Naive thymus-derived CD4-positive, alpha-beta T cell (primary cell): ENCODE measurements around the gene MYH7B. TPM values are rescaled to one million over a fixed set of nuclear protein-coding genes. Genes with fewer than 3 reads are reported as not detected.

Experiments used
- ATAC-seq: fragments of 150-1000 bp; cut with Tn5 transposase; 2 replicates; pipeline ENCODE4 v1.10.0; 2021; ENCODE audit warnings: mild to moderate bottlenecking, moderate library complexity
- CTCF ChIA-PET: fragments of 350-600 bp; sonication (Branson Sonifier 250); formaldehyde crosslinking; loops from one replicate; lab custom pipeline; 2021; ENCODE audit warnings: antibody characterized with exemption; lab: Charles Lee
- POLR2A ChIA-PET: fragments of 350-600 bp; sonication (Branson Sonifier 250); formaldehyde crosslinking; loops from one replicate; lab custom pipeline; 2021; ENCODE audit warnings: antibody characterized with exemption, inconsistent platforms; lab: Charles Lee
- DNase-seq, 9 donors: peaks; one replicate each; pipeline versions ENCODE4 v3.0.0 to v3.0.0-alpha.2; 2020 to 2022; ENCODE audit warnings: mixed read lengths in 1 of 9
- H3K27ac ChIP-seq: one replicate; pipeline ENCODE4 v1.7.0; 2013; ENCODE audit warnings: mild to moderate bottlenecking, low read depth, low read length, moderate library complexity
- H3K27me3 ChIP-seq, 2 donors: one replicate each; pipeline ENCODE4 v1.7.0; 2013; ENCODE audit warnings: low read length in 2 of 2, mild to moderate bottlenecking in 2 of 2, moderate library complexity in 2 of 2; ENCODE audit not compliant: control insufficient read depth in 2 of 2, insufficient read depth in 2 of 2
- H3K36me3 ChIP-seq, 3 experiments: 1 replicate in 2 of 3; 2 replicates in 1 of 3; pipeline ENCODE4 v1.7.0; 2013; ENCODE audit warnings: low read length in 3 of 3, mild to moderate bottlenecking in 3 of 3, moderate library complexity in 1 of 3; ENCODE audit not compliant: insufficient read depth in 3 of 3, control insufficient read depth in 2 of 3
- H3K4me1 ChIP-seq, 2 donors: one replicate each; pipeline ENCODE4 v1.7.0; 2013; ENCODE audit warnings: low read length in 2 of 2, mild to moderate bottlenecking in 2 of 2, moderate library complexity in 1 of 2; ENCODE audit not compliant: control insufficient read depth in 2 of 2, insufficient read depth in 2 of 2
- H3K4me3 ChIP-seq: 2 replicates; pipeline ENCODE4 v1.7.0; 2013; ENCODE audit warnings: mild to moderate bottlenecking, low read length
- H3K9me3 ChIP-seq, 3 experiments: 1 replicate in 2 of 3; 2 replicates in 1 of 3; pipeline ENCODE4 v1.7.0; 2013; ENCODE audit warnings: low read length in 3 of 3; ENCODE audit not compliant: control insufficient read depth in 2 of 3
- H3K27ac Mint-ChIP-seq, 9 donors: one replicate each; pipeline ENCODE4 v1.8.0; 2020 to 2022; ENCODE audit warnings: mixed read lengths in 9 of 9, mild to moderate bottlenecking in 8 of 9, moderate library complexity in 5 of 9, inconsistent platforms in 2 of 9
- H3K27me3 Mint-ChIP-seq, 5 donors: one replicate each; pipeline ENCODE4 v1.8.0; 2021 to 2022; ENCODE audit warnings: mixed read lengths in 5 of 5, mild to moderate bottlenecking in 1 of 5
- H3K36me3 Mint-ChIP-seq, 5 donors: one replicate each; pipeline ENCODE4 v1.8.0; 2020 to 2022; ENCODE audit warnings: mixed read lengths in 5 of 5, mild to moderate bottlenecking in 3 of 5, inconsistent platforms in 1 of 5
- H3K4me1 Mint-ChIP-seq, 7 donors: one replicate each; pipeline ENCODE4 v1.8.0; 2020 to 2022; ENCODE audit warnings: mixed read lengths in 7 of 7, mild to moderate bottlenecking in 3 of 7, inconsistent platforms in 1 of 7
- H3K4me3 Mint-ChIP-seq, 10 donors: one replicate each; pipeline ENCODE4 v1.8.0; 2020 to 2022; ENCODE audit warnings: mild to moderate bottlenecking in 10 of 10, mixed read lengths in 10 of 10, moderate library complexity in 6 of 10, inconsistent platforms in 2 of 10
- H3K9me3 Mint-ChIP-seq, 11 donors: one replicate each; pipeline ENCODE4 v1.8.0; 2020 to 2022; ENCODE audit warnings: mixed read lengths in 11 of 11, mild to moderate bottlenecking in 4 of 11, inconsistent platforms in 1 of 11, moderate library complexity in 1 of 11
- intact Hi-C, 2 donors: fragments of 100-400 bp; cut with micrococcal nuclease; formaldehyde crosslinking; loops; one replicate each; pipeline ENCODE4 v1.15.1; 2023
- polyA plus RNA-seq, 2 donors: library from polyadenylated mRNA; unstranded; fragments of 300-500 nt; fragmentation: Illumina TruSeq; gene quantifications; one replicate each; pipeline ENCODE4 v1.2.3, GENCODE V29; 2021
- total RNA-seq, 6 experiments: library from RNA in 5 of 6; stranded (reverse) in 5 of 6; gene quantifications; 1 replicate in 5 of 6; 2 replicates in 1 of 6; pipeline ENCODE4 v1.2.3 and lab custom pipeline; 2021 to 2026

Gene MYH7B
- total and polyA plus RNA-seq, 7 experiments from 2014 or later, result 0.15 to 1.0 (median 0.48) TPM; not detected in 1

DNA sequence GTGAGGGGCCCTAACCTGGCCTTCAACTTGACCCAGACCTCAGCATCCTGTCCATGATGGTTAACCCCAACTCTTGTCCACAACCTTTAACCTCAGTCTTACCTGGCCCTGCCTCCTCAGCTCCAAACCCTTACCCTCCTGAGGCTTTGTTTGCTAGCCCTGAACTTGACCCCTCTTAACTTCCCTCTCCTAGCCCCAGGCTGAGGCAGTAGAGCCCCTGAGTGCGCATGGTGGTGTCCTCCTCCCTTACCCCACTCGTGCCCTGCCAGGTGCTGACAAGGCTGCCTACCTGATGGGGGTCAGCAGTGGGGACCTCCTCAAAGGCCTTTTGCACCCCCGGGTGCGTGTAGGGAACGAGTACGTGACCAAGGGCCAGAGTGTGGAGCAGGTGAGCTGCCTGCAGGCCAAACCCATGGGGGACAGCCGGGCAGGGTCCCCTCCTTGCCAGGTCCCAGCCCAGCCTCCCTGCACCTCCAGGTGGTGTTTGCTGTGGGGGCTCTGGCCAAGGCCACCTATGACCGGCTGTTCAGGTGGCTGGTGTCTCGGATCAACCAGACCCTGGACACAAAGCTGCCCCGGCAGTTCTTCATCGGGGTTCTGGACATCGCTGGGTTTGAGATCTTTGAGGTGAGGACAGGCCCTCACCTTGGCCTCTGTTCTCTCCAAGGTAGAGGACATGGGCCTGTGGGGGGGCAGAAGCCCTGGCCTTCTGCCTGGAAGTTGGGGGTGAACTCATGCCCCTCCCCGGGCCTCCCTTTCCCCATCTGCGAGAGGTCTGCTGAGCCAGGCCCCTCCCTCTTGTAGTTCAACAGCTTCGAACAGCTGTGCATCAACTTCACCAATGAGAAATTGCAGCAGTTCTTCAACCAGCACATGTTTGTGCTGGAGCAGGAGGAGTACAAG, 31.9 kb downstream of the MYH7B start:
- H3K9me3 Mint-ChIP-seq, result no peaks in the 10 kb centered on the region
- Histone ChIP-seq H3K27ac (no peak overlapping the region), H3K36me3 (no peaks in the 10 kb centered on the region), H3K27me3 (no peaks in the 10 kb centered on the region), H3K4me3 (no peak overlapping the region), H3K9me3 (no peaks in the 10 kb centered on the region), H3K4me1 (no peaks in the 10 kb centered on the region)
- ATAC-seq (no peak), DNase-seq (no peak)
- peaks cover 0 to 15% (median 9%) of the 10 kb centered on the region in 5 donors for H3K27me3 Mint-ChIP-seq
- POLR2A ChIA-PET, result no interaction called here
- intact Hi-C loops, result no loop called here
- CTCF ChIA-PET, result no interaction called here
- H3K27ac Mint-ChIP-seq, result peak overlapping the region in 5 of 9 donors; percentile 15 to 78 (median 34)
- H3K4me1 Mint-ChIP-seq, result peaks cover 0 to 6% (median 0%) of the 10 kb centered on the region in 7 donors
- no peak overlapping the region for H3K4me3 Mint-ChIP-seq
- no peaks in the 10 kb centered on the region for H3K36me3 Mint-ChIP-seq

DNA sequence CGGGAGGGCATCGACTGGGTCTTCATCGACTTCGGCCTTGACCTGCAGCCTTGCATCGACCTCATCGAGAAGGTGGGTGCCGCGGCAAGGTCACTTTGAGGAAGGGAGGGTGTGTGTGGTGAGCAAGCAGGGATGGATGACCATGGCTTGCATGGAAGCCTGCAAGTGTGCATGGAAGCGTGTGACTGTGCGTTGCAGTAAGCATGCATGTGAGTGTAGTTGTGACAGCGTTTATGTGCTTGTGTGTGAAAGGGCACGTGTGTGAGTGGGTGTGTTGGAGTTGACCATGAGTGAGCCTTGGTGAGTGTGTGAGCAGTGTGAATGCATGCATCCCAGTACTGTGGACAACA, 32.5 kb downstream of the MYH7B start:
- Histone ChIP-seq H3K4me1 (no peaks in the 10 kb centered on the region), H3K36me3 (no peaks in the 10 kb centered on the region), H3K4me3 (no peak overlapping the region), H3K27ac (no peak overlapping the region), H3K27me3 (no peaks in the 10 kb centered on the region), H3K9me3 (no peaks in the 10 kb centered on the region)
- H3K27ac Mint-ChIP-seq, result peak overlapping the region in 5 of 9 donors; percentile 15 to 78 (median 34)
- intact Hi-C loops, result no loop called here
- H3K27me3 Mint-ChIP-seq, result peaks cover 0 to 11% (median 3%) of the 10 kb centered on the region in 5 donors
- DNase-seq (no peak), ATAC-seq (no peak)
- ChIA-PET POLR2A (no interaction called here), CTCF (no interaction called here)
- H3K36me3 Mint-ChIP-seq, result no peaks in the 10 kb centered on the region
- peaks cover 0 to 6% (median 0%) of the 10 kb centered on the region in 7 donors for H3K4me1 Mint-ChIP-seq
- H3K9me3 Mint-ChIP-seq, result no peaks in the 10 kb centered on the region
- no peak overlapping the region for H3K4me3 Mint-ChIP-seq

DNA sequence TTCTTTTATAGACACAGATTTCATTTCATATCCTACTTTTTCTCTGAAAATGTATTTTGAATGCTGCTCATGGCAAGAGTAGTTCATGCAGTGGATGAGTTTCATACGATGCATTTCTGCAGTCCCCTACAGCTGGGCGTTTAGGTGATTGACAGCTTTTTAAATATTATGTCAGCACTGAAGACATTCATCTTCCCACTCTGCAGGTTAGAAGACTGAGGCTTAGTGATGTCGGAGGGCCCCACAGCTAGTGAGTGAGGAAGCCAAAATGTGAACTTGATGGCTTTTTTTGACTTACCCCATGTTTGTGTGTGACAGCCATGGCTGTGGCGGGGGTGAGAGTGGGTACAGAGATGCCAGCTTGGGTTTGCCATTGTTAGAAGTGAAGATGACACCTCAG, 33.5 kb downstream of the MYH7B start:
- Mint-ChIP-seq H3K4me1 (peaks cover 0 to 6% (median 0%) of the 10 kb centered on the region in 7 donors), H3K27ac (peak overlapping the region in 2 of 9 donors; percentile 19 to 43), H3K27me3 (peaks cover 0 to 4% (median 0%) of the 10 kb centered on the region in 5 donors), H3K36me3 (no peaks in the 10 kb centered on the region), H3K9me3 (no peaks in the 10 kb centered on the region), H3K4me3 (no peak overlapping the region)
- no peak overlapping the region for H3K27ac ChIP-seq
- H3K9me3 ChIP-seq, result no peaks in the 10 kb centered on the region
- CTCF ChIA-PET, result interaction anchor here (0.6 to 0.7 kb wide), 2 partner anchors 21 to 280 kb away, joined by 4 to 5 read pairs; no protein-coding TSS in a partner anchor
- no peak overlapping the region for H3K4me3 ChIP-seq
- no peaks in the 10 kb centered on the region for H3K27me3 ChIP-seq
- ATAC-seq (no peak), DNase-seq (no peak)
- intact Hi-C loops, result no loop called here
- POLR2A ChIA-PET, result no interaction called here
- no peaks in the 10 kb centered on the region for H3K4me1 ChIP-seq
- peaks cover 0 to 7% (median 0%) of the 10 kb centered on the region in 3 experiments for H3K36me3 ChIP-seq

DNA sequence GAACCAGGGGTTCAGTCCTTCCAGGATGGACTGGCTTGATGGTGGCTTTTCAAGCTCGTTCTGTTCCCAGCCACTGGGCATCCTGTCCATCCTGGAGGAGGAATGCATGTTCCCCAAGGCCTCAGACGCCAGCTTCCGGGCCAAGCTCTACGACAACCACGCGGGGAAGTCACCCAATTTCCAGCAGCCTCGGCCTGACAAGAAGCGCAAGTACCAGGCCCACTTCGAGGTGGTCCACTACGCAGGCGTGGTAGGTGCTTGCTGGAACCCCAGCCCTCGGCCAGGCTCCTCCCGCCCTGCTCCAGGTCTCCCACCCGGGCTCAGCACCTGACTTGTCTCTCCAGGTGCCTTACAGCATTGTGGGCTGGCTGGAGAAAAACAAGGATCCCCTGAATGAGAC, 34.0 kb downstream of the MYH7B start:
- Histone ChIP-seq H3K27me3 (no peaks in the 10 kb centered on the region), H3K36me3 (peaks cover 0 to 13% (median 0%) of the 10 kb centered on the region in 3 experiments), H3K27ac (no peak overlapping the region), H3K4me1 (no peaks in the 10 kb centered on the region), H3K9me3 (no peaks in the 10 kb centered on the region), H3K4me3 (no peak overlapping the region)
- H3K9me3 Mint-ChIP-seq, result no peaks in the 10 kb centered on the region
- H3K36me3 Mint-ChIP-seq, result no peaks in the 10 kb centered on the region
- H3K27me3 Mint-ChIP-seq, result peaks cover 0 to 4% (median 0%) of the 10 kb centered on the region in 5 donors
- CTCF ChIA-PET, result interaction anchor here (0.6 kb wide), 1 partner anchor 280 kb away, joined by 4 read pairs; no protein-coding TSS in a partner anchor
- POLR2A ChIA-PET, result no interaction called here
- H3K4me1 Mint-ChIP-seq, result peaks cover 0 to 6% (median 0%) of the 10 kb centered on the region in 7 donors
- DNase-seq, result no peak
- H3K27ac Mint-ChIP-seq, result peak overlapping the region in 1 of 9 donors; percentile 12
- no peak overlapping the region for H3K4me3 Mint-ChIP-seq
- intact Hi-C loops, result no loop called here
- ATAC-seq, result no peak

DNA sequence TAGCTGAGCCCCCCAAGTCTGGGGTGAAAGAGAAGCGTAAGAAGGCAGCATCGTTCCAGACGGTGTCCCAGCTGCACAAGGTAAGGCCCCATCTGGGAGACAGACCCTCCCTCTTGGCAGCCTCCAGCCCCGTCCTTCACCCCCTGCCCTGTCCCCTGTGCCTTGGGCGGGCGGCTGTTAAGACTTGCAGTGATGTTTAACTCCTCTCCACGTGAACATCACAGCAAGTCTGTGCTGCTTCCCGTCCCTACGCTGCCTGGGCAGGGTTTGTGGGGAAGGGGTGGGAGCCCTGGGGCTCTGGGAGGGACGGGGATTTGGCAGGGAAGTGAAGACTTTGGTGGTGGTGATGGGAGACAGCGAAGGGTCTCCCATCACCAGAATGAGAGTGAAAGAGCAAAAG, 34.6 kb downstream of the MYH7B start:
- no peaks in the 10 kb centered on the region for H3K4me1 ChIP-seq
- intact Hi-C loops, result no loop called here
- H3K4me1 Mint-ChIP-seq, result peaks cover 0 to 4% (median 0%) of the 10 kb centered on the region in 7 donors
- peaks cover 0 to under 1% (median 0%) of the 10 kb centered on the region in 5 donors for H3K27me3 Mint-ChIP-seq
- H3K27ac Mint-ChIP-seq, result no peak overlapping the region
- no peak for DNase-seq
- H3K27me3 ChIP-seq, result no peaks in the 10 kb centered on the region
- no peaks in the 10 kb centered on the region for H3K9me3 ChIP-seq
- no peak overlapping the region for H3K4me3 Mint-ChIP-seq
- H3K36me3 Mint-ChIP-seq, result peaks cover 0 to 3% (median 0%) of the 10 kb centered on the region in 5 donors
- no peak overlapping the region for H3K4me3 ChIP-seq
- no peak overlapping the region for H3K27ac ChIP-seq
- ChIA-PET CTCF (no interaction called here), POLR2A (no interaction called here)
- ATAC-seq, result no peak
- H3K9me3 Mint-ChIP-seq, result no peaks in the 10 kb centered on the region
- peaks cover 0 to 18% (median 0%) of the 10 kb centered on the region in 3 experiments for H3K36me3 ChIP-seq

DNA sequence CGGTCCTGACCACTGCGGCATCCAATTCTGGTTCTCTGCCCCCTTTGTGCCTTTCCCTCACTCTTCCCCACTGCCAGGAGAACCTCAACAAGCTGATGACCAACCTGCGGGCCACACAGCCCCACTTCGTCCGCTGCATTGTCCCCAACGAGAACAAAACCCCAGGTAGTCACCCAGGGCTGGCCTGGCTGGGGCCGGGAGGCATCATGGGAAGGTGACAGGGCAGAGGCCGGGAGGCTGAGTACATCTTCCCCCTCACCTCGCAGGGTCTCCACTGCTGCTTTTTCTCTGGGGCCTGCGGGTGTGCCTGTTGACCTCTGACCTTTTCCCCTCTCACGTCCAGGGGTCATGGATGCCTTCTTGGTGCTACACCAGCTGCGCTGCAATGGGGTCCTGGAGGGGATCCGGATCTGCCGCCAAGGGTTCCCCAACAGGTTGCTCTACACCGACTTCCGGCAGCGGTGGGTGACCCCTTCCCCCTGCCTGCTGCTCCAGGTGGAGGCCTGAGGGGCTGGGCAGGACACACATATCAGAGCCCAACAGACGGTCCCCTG, 35.1 kb downstream of the MYH7B start:
- DNase-seq (no peak), ATAC-seq (no peak)
- no peak overlapping the region for H3K27ac ChIP-seq
- no peak overlapping the region for H3K4me3 ChIP-seq
- no peaks in the 10 kb centered on the region for H3K9me3 ChIP-seq
- Mint-ChIP-seq H3K36me3 (peaks cover 0 to 4% (median 0%) of the 10 kb centered on the region in 5 donors), H3K27ac (peak overlapping the region in 3 of 9 donors; percentile 28 to 59 (median 31)), H3K4me3 (no peak overlapping the region), H3K4me1 (peaks cover 0 to 3% (median 0%) of the 10 kb centered on the region in 7 donors), H3K9me3 (no peaks in the 10 kb centered on the region), H3K27me3 (no peaks in the 10 kb centered on the region)
- CTCF ChIA-PET, result no interaction called here
- H3K36me3 ChIP-seq, result peaks cover 0 to 23% (median 0%) of the 10 kb centered on the region in 3 experiments
- intact Hi-C loops, result no loop called here
- no peaks in the 10 kb centered on the region for H3K4me1 ChIP-seq
- POLR2A ChIA-PET, result no interaction called here
- no peaks in the 10 kb centered on the region for H3K27me3 ChIP-seq
